Pancreas (tissue), 10 donors: ENCODE data around the gene CDH1. TPM values are rescaled to one million over a fixed set of nuclear protein-coding genes. Genes with fewer than 3 reads are reported as not detected.
A peak's percentile ranks its signal among the peaks of the same experiment; 100 is the strongest.

ENCODE experiments used
- ATAC-seq, 4 donors: fragments of 200-7000 bp; cut with Tn5 transposase; one replicate each; pipeline versions ENCODE4 v1.8.0 to v1.9.1; 2020; ENCODE audit warnings: mild to moderate bottlenecking in 4 of 4, moderate library complexity in 4 of 4
- DNase-seq, 6 donors: peaks; one replicate each; pipeline ENCODE4 v3.0.0-alpha.2; 2020
- FAIRE-seq: peaks from 2 replicates; lab custom pipeline; 2012; peaks lifted over from hg19 to GRCh38; lab: Jason Lieb, UNC
- H3K27ac ChIP-seq, 4 donors: fragments of 200-600 bp; sonication (generic); 1 replicate in 3 of 4; 2 replicates in 1 of 4; pipeline versions ENCODE4 v1.5.0 to v1.8.0; 2020
- H3K27me3 ChIP-seq, 4 donors: fragments of 200-600 bp; one replicate each; pipeline ENCODE4 v1.8.0; 2021
- H3K36me3 ChIP-seq, 3 donors: fragments of 200-600 bp; sonication (generic) in 1 of 3; one replicate each; pipeline versions ENCODE4 v1.5.0 to v1.8.0; 2020 to 2021
- H3K4me1 ChIP-seq, 3 donors: fragments of 200-600 bp; one replicate each; pipeline ENCODE4 v1.8.0; 2021
- H3K4me3 ChIP-seq, 4 donors: fragments of 200-600 bp; sonication (generic) in 2 of 4; one replicate each; pipeline versions ENCODE4 v1.5.0 to v1.8.0; 2020 to 2021
- H3K9me3 ChIP-seq, 4 donors: fragments of 200-600 bp; one replicate each; pipeline ENCODE4 v1.8.0; 2021
- CTCF ChIP-seq, 4 donors: fragments of 200-600 bp; sonication (generic) in 3 of 4; IDR thresholded peaks; one replicate each; pipeline versions ENCODE4 v1.5.0 to v1.8.0; 2021; ENCODE audit warnings: antibody characterized with exemption in 4 of 4
- WGBS, 2 donors: extraction: QIAGEN DNeasy Blood & Tissue Kit; methylation state at CpG; one replicate each; pipeline ENCODE4 v1.1.7; 2013; 5-methylcytosine and 5-hydroxymethylcytosine counted together
- intact Hi-C, 3 donors: fragments of 100-400 bp; cut with DNase I; formaldehyde crosslinking; loops; one replicate each; pipeline versions ENCODE4 v1.11.1 to v1.14.2; 2022
- polyA plus RNA-seq, 2 donors: library from polyadenylated mRNA; stranded (reverse); fragments of 200-250 nt; gene quantifications; one replicate each; pipeline ENCODE4 v1.2.3, GENCODE V29; 2013
- total RNA-seq, 6 donors: library from RNA; stranded (reverse); fragmentation: NEBNext Ultra II Directional in 4 of 6; extraction: Animal tissue kit (Norgen Biotek cat#: 25700) in 4 of 6; gene quantifications; one replicate each; pipeline versions ENCODE4 v1.2.1 to v1.2.4, GENCODE V29; 2021 to 2023
- donor health status: healthy with polysubstance abuse.
- donor health status: DM: no; HTN: no; CAD: no; lungs with moderate emphysema.
- donor health status: DM: no; HTN: no; CAD: no.
- donor health status: control.
- donor health status: control.
- donor health status: Bipolar disorder and iron deficiency.
- donor health status: DM: yes; HTN: yes; CAD: no.
- donor health status: DM: no; HTN: no; CAD: no.
- donor health status: DM: no; HTN: no; CAD: no.
- donor health status: DM: yes; HTN: yes; CAD: no.

CDH1 gene
- total and polyA plus RNA-seq, 8 donors = 52.8 to 258 (median 155) TPM

- ATAC-seq = peak; percentile 84 to 95 (median 92)
- no peaks in the 10 kb centered on the region for H3K27me3 ChIP-seq
- intact Hi-C loops = no loop called here
- TF ChIP-seq CTCF (IDR thresholded peaks at IDR 0.05) = no peak
- no peak for FAIRE-seq
- DNase-seq = peak; percentile 83 to 94 (median 88)
- H3K27ac ChIP-seq = peak overlapping the region; percentile 19 to 85 (median 68)
- no peak overlapping the region for H3K4me3 ChIP-seq
- H3K36me3 ChIP-seq = no peaks in the 10 kb centered on the region
- H3K9me3 ChIP-seq = no peaks in the 10 kb centered on the region
- 10 to 13% methylated on average over 8 of the region's 8 CpGs for WGBS, 2 donors
- peaks cover 7 to 11% (median 9%) of the 10 kb centered on the region in 3 donors for H3K4me1 ChIP-seq
Measured at GRCh38 chr16:68732042-68732680, 4.9 kb upstream of the CDH1 start.

GRCh38 chr16:68732741-68733399 is 4.2 kb upstream of the CDH1 start:
- H3K9me3 ChIP-seq = no peaks in the 10 kb centered on the region
- no peaks in the 10 kb centered on the region for H3K27me3 ChIP-seq
- DNase-seq (no peak), FAIRE-seq (no peak), ATAC-seq (no peak)
- peak overlapping the region; percentile 19 to 85 (median 68) for H3K27ac ChIP-seq
- TF ChIP-seq CTCF (IDR thresholded peaks at IDR 0.05) = no peak
- 48 to 51% methylated on average over 4 of the region's 4 CpGs for WGBS, 2 donors
- intact Hi-C loops = no loop called here
- no peak overlapping the region for H3K4me3 ChIP-seq
- peaks cover 7 to 11% (median 9%) of the 10 kb centered on the region in 3 donors for H3K4me1 ChIP-seq
- no peaks in the 10 kb centered on the region for H3K36me3 ChIP-seq

GRCh38 chr16:68733570-68733969 is 3.5 kb upstream of the CDH1 start:
- H3K4me1 ChIP-seq = peaks cover 7 to 11% (median 9%) of the 10 kb centered on the region in 3 donors
- H3K4me3 ChIP-seq = no peak overlapping the region
- no peak overlapping the region for H3K27ac ChIP-seq
- no peak for TF ChIP-seq CTCF (IDR thresholded peaks at IDR 0.05)
- FAIRE-seq (no peak), DNase-seq (no peak), ATAC-seq (no peak)
- 92 to 93% methylated on average over 9 of the region's 9 CpGs for WGBS, 2 donors
- no peaks in the 10 kb centered on the region for H3K9me3 ChIP-seq
- intact Hi-C loops = no loop called here
- H3K36me3 ChIP-seq = no peaks in the 10 kb centered on the region
- no peaks in the 10 kb centered on the region for H3K27me3 ChIP-seq

- WGBS, 2 donors = 97 to 98% methylated on average over 2 of the region's 2 CpGs
- intact Hi-C loops = no loop called here
- H3K36me3 ChIP-seq = no peaks in the 10 kb centered on the region
- no peaks in the 10 kb centered on the region for H3K27me3 ChIP-seq
- DNase-seq (no peak), ATAC-seq (no peak), FAIRE-seq (no peak)
- TF ChIP-seq CTCF (IDR thresholded peaks at IDR 0.05) = no peak
- peaks cover 9 to 18% (median 15%) of the 10 kb centered on the region in 3 donors for H3K4me1 ChIP-seq
- no peaks in the 10 kb centered on the region for H3K9me3 ChIP-seq
- H3K4me3 ChIP-seq = no peak overlapping the region
- no peak overlapping the region for H3K27ac ChIP-seq
Measured at GRCh38 chr16:68734782-68735181, 2.3 kb upstream of the CDH1 start.

GRCh38 chr16:68736561-68736960 is 531 bp upstream of the CDH1 start:
- no peak for TF ChIP-seq CTCF (IDR thresholded peaks at IDR 0.05)
- DNase-seq (no peak), ATAC-seq (no peak), FAIRE-seq (no peak)
- H3K4me1 ChIP-seq = peaks cover 26 to 36% (median 33%) of the 10 kb centered on the region in 3 donors
- H3K27me3 ChIP-seq = no peaks in the 10 kb centered on the region
- peak overlapping the region in 2 of 4 donors; percentile 73 to 77 for H3K4me3 ChIP-seq
- WGBS, 2 donors = 65 to 71% methylated on average over 12 of the region's 12 CpGs
- intact Hi-C loops = no loop called here
- H3K9me3 ChIP-seq = no peaks in the 10 kb centered on the region
- H3K36me3 ChIP-seq = no peaks in the 10 kb centered on the region
- H3K27ac ChIP-seq = peak overlapping the region in 1 of 4 donors; percentile 88
